22Rv1 (cell line): ENCODE measurements around the gene PRELID3B.
A peak's percentile ranks its signal among the peaks of the same experiment; 100 is the strongest.

ENCODE experiments used
- H3K27ac ChIP-seq: fragments of 450-650 bp; 2 replicates; pipeline ENCODE4 v1.5.1; 2017
- ZFX ChIP-seq: fragments of 450-650 bp; IDR thresholded peaks from 2 replicates; pipeline ENCODE4 v1.6.1; 2017; ENCODE audit warnings: antibody characterized with exemption, borderline replicate concordance
- TF ChIP-seq, protein P1 (sequence below): fragments of 450-650 bp; IDR thresholded peaks from 2 replicates; pipeline ENCODE4 v1.5.1; 2017; ENCODE audit warnings: mild to moderate bottlenecking

Gene PRELID3B

DNA sequence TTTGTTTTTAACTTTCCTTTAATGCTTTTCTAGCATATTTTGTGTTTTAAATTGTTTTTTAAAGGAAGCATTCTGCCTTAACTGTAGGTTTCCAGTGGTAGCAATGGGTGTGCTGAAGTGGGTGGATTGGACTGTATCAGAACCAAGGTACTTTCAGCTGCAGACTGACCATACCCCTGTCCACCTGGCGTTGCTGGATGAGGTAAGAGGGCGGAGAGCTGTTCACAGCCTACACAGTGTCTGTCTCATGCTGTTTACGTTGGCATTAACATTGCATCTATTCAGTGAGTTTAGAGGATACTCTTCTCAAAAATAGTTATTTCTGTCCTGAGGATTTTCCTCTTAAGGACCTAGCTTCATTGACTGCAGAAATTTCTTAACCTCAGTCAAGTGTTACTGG, 49.7 kb downstream of the PRELID3B start:
- peak overlapping the region; percentile 58 for H3K27ac ChIP-seq
- TF ChIP-seq, protein P1, sequence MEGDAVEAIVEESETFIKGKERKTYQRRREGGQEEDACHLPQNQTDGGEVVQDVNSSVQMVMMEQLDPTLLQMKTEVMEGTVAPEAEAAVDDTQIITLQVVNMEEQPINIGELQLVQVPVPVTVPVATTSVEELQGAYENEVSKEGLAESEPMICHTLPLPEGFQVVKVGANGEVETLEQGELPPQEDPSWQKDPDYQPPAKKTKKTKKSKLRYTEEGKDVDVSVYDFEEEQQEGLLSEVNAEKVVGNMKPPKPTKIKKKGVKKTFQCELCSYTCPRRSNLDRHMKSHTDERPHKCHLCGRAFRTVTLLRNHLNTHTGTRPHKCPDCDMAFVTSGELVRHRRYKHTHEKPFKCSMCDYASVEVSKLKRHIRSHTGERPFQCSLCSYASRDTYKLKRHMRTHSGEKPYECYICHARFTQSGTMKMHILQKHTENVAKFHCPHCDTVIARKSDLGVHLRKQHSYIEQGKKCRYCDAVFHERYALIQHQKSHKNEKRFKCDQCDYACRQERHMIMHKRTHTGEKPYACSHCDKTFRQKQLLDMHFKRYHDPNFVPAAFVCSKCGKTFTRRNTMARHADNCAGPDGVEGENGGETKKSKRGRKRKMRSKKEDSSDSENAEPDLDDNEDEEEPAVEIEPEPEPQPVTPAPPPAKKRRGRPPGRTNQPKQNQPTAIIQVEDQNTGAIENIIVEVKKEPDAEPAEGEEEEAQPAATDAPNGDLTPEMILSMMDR: no peak
- no peak for TF ChIP-seq ZFX

DNA sequence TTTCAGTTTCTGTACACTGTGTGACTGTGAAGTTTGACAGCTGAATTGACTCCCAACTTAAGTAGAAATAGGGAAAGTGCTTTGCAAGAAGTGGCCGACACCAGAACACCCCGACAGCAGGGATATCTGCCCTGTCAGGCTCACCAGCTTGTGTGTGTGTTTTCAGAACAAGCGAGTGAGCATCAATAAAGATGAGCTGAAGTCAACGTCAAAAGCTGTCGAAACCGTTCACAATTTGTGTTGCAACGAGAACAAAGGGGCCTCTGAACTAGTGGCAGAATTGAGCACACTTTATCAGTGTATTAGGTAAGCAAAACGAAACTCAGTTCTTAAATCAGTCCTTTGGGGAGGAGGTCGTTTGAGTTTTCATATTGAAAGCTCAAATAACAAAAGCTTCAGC, 50.9 kb downstream of the PRELID3B start:
- peak overlapping the region; percentile 58; the same call in 1 of the 2 replicates for H3K27ac ChIP-seq
- TF ChIP-seq, protein P1: no peak

DNA sequence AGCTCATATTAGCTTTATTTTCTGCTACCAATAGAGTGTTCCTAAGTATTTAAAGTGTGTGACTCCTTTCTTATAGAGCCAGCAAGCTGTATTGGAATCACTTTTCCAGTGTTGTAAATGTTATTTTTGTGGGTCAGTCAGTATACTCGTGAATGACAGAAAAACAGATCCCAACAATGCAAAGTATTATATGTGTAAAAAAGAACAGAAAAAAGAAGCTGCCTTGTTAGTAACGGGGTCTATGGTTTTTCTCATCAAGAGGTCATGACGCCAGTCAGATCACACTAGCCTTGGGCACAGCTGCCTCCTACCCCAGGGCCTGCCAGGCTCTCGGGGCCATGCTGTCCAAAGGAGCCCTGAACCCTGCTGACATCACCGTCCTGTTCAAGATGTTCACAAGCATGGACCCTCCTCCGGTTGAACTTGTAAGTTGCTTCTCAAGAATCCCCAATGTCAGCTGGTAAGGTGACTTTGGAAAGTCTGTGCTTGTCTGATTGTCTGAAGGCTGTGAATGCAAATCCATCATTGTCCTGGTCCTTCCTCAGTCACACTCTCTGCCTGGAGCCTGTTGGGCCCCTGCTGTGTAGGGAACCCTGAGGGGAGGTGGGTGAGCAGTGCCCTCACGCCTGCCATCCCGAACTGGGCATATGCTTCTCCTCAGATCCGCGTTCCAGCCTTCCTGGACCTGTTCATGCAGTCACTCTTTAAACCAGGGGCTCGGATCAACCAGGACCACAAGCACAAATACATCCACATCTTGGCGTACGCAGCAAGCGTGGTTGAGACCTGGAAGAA, 51.7 kb downstream of the PRELID3B start:
- no peak overlapping the region for H3K27ac ChIP-seq
- TF ChIP-seq, protein P1: no peak
- TF ChIP-seq ZFX: no peak

GRCh38 chr20:58989196-58989595, 53.4 kb downstream of the PRELID3B start:
- TF ChIP-seq, protein P1: no peak
- no peak for TF ChIP-seq ZFX
- no peak overlapping the region for H3K27ac ChIP-seq

- TF ChIP-seq, protein P1: no peak
- TF ChIP-seq ZFX: no peak
Observed at GRCh38 chr20:58988565-58988882, 54.1 kb downstream of the PRELID3B start.

GRCh38 chr20:58987790-58988564, 54.6 kb downstream of the PRELID3B start:
- H3K27ac ChIP-seq: no peak overlapping the region
- no peak for TF ChIP-seq ZFX
- TF ChIP-seq, protein P1: no peak

More at GRCh38 chr20:58988565-58988882, 54.1 kb downstream of the PRELID3B start:
- no peak overlapping the region for H3K27ac ChIP-seq

DNA sequence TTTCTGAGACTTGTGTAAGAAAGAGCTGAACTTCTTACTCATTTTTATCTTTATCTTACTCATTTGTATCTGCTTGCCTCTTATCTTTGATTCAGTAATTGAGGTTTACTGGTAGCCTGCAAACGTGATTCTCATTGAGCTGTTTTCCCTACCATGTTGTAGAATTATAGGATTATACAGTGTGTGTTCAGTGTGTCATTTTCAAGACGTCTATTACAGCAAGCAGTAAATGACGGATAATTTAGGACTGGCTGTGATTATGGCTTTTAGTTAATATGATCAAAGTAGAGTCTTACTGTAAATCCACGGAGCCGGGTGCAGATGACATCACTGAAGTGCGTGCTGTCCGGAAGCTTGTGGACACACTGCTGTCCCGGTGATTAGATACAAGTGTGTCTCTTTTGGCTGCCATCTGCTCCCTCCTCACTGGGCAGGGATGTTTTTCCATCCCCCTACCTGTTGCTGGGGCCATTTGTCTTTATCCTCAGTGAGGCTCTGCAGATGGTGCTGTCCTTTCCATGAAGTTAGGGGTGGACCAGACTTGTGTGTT, 55.5 kb downstream of the PRELID3B start:
- H3K27ac ChIP-seq: no peak overlapping the region
- TF ChIP-seq, protein P1: no peak
- TF ChIP-seq ZFX: no peak
